ENCODE measurements around the gene DNAJC4. TPM values are rescaled to one million over a fixed set of nuclear protein-coding genes. Genes with fewer than 3 reads are reported as not detected.

The DNAJC4 gene
- total RNA-seq, 2 experiments from 2014 or later: 14.1 to 42.4 TPM

DNA sequence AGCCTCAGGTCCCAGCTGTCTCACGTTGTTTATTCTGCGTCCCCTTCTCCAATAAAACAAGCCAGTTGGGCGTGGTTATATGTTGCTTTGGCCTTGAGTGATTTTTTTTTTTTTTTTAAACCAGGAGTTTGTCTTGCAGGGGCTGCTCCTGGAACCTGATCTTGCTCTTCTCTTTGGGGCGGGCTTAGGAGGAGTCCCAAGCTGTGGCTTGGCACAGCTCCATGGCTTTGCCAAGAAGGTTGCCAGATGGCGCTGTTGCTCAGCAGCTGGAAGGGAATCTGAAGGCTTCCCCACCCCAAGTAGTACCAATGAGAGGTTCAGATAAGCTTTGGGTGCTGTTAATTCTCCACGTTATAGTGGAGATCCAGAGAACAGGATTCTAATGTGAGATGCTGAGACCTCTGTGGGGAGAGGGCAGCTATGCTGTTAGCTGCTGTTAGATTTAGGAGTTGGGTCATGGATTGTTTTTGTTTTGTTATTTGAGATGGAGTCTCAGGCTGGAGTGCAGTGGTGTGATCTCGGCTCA, 25.8 kb upstream of the DNAJC4 start:
- peaks cover 35% of the 10 kb centered on the region for H3K4me1 ChIP-seq (ENCODE audit: insufficient read depth, low read length, poor library complexity, severe bottlenecking)
- H3K36me3 ChIP-seq (ENCODE audit: insufficient read depth, low read length): peaks cover 86% of the 10 kb centered on the region
- H3K27ac ChIP-seq (ENCODE audit: low read depth, low read length, poor library complexity, severe bottlenecking): peak overlapping the region; percentile 96
- ChIA-PET CTCF (ENCODE audit: unreplicated experiment) (interaction anchor here (1.0 to 2.6 kb wide), 5 partner anchors 17 to 100 kb away, joined by 3 to 14 read pairs (median 4); no protein-coding TSS in a partner anchor), POLR2A (interaction anchor here (0.6 to 5.1 kb wide), 7 partner anchors 13 to 67 kb away, joined by 3 to 29 read pairs (median 6); partner anchors contain the start of genes FKBP2, NUDT22, STIP1 and TRPT1)
- H3K9me3 ChIP-seq (ENCODE audit: low read length): no peaks in the 10 kb centered on the region
- intact Hi-C loops (cut with micrococcal nuclease; ENCODE audit: unreplicated experiment): loop anchor here (1.0 to 5.0 kb wide), 3 partner anchors 65 to 100 kb away; partner anchors contain the start of gene GPR137
- peaks cover 17% of the 10 kb centered on the region; the same call in 1 of the 2 replicates for H3K79me2 ChIP-seq (ENCODE audit: insufficient read depth, low read depth, low read length)
- DNase-seq (ENCODE audit: low spot score): peak; percentile 85
- H3K9me2 ChIP-seq (ENCODE audit: insufficient read depth, low read length): no peaks in the 10 kb centered on the region
- peak; percentile 90 for TF ChIP-seq CTCF (conservative IDR thresholded peaks at IDR 0.05; ENCODE audit: low read length)
- no peak for TF ChIP-seq EZH2phosphoT487 (IDR thresholded peaks at IDR 0.05; ENCODE audit: borderline replicate concordance, low read depth, low read length)
- H2AFZ ChIP-seq (ENCODE audit: low read length): no peak overlapping the region
- no peak overlapping the region for H3K4me3 ChIP-seq (ENCODE audit: low read depth, low read length, poor library complexity, severe bottlenecking)
- H4K20me1 ChIP-seq (ENCODE audit: insufficient read depth, low read length): no peaks in the 10 kb centered on the region
- no TSS peak for BruUV-seq (replicated peaks)
- peak overlapping the region; percentile 22; the same call in 1 of the 2 replicates for H3K4me2 ChIP-seq (ENCODE audit: low read length)

- peaks cover 17% of the 10 kb centered on the region; the same call in 1 of the 2 replicates for H3K79me2 ChIP-seq (ENCODE audit: insufficient read depth, low read depth, low read length)
Observed at GRCh38 chr11:64206457-64207255, 23.7 kb upstream of the DNAJC4 start, which contains the start of gene FERMT3. TSS of gene FERMT3 (plus strand) at chr11:64206721. CDS start at chr11:64207365, 644 bp downstream.

More at GRCh38 chr11:64206457-64207255, 23.7 kb upstream of the DNAJC4 start, which contains the start of gene FERMT3:
- Histone ChIP-seq H3K36me3 (ENCODE audit: insufficient read depth, low read length) (peaks cover 85% of the 10 kb centered on the region), H3K4me3 (ENCODE audit: low read depth, low read length, poor library complexity, severe bottlenecking) (peak within 1 kb of the TSS; percentile 80), H3K4me1 (ENCODE audit: insufficient read depth, low read length, poor library complexity, severe bottlenecking) (peaks cover 35% of the 10 kb centered on the region), H4K20me1 (ENCODE audit: insufficient read depth, low read length) (no peaks in the 10 kb centered on the region), H3K4me2 (ENCODE audit: low read length) (peak within 1 kb of the TSS; percentile 92), H3K9me2 (ENCODE audit: insufficient read depth, low read length) (no peaks in the 10 kb centered on the region), H3K27ac (ENCODE audit: low read depth, low read length, poor library complexity, severe bottlenecking) (peak within 1 kb of the TSS; percentile 96), H3K9me3 (ENCODE audit: low read length) (no peaks in the 10 kb centered on the region), H2AFZ (ENCODE audit: low read length) (no peak within 1 kb of the TSS)
- TSS peak; percentile 49 for BruUV-seq (replicated peaks)
- ChIA-PET CTCF (ENCODE audit: unreplicated experiment) (interaction anchor here (0.6 to 2.6 kb wide), 12 partner anchors 9 to 245 kb away, joined by 3 to 14 read pairs (median 3); partner anchors contain the start of genes NUDT22, PRDX5, TRMT112 and TRPT1), POLR2A (interaction anchor here (0.6 to 5.1 kb wide), 24 partner anchors 8 to 1310 kb away, joined by 3 to 29 read pairs (median 5); partner anchors contain the start of genes BAD, FKBP2, NUDT22 and PRDX5)
- TF ChIP-seq EZH2phosphoT487 (IDR thresholded peaks at IDR 0.05; ENCODE audit: borderline replicate concordance, low read depth, low read length) (no peak), CTCF (conservative IDR thresholded peaks at IDR 0.05; ENCODE audit: low read length) (0 out of 2 replicates have a peak, but pooled peaks have one; percentile 5)
- intact Hi-C loops (cut with micrococcal nuclease; ENCODE audit: unreplicated experiment): loop anchor here (1.0 to 2.0 kb wide), 3 partner anchors 20 to 34 kb away; partner anchors contain the start of genes FKBP2, NUDT22 and TRPT1
- peak; percentile 90 for DNase-seq (ENCODE audit: low spot score)
